AG08395 (cell line): ENCODE measurements around the gene SSR1.

Experiments used
- DNase-seq: peaks from one replicate; pipeline ENCODE4 v3.0.0; 2012; ENCODE audit warnings: mixed read lengths, low spot score

SSR1 gene

GRCh38 chr6:7238900-7239589, 74.0 kb downstream of the SSR1 start:
- peak; percentile 66 for DNase-seq

GRCh38 chr6:7238526-7238899, 74.5 kb downstream of the SSR1 start:
- DNase-seq, result no peak

DNA sequence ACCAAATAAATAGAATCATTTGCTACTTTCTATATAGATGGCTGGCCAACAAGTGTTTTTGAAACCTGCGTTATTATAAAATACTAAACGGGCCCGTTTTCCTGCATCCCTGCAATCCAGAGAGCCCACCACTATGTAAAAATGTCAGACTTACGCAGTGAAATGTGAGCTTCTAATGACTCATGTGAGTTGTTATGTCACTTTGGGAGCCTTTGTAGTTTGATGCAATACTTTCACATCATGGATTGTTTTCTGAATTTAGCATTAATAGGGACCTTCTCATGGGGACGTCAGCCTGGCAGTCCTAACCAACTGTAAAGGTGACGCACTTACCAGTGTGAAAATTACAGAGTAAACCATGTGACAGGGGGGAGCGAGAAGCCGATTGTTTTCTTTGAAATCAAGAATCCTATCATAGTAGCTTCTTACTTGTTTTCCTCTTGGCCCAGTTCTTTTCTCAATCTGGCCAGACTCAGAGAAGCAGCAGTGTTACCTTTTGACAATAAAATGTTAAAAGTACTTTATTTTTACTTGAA, 75.3 kb downstream of the SSR1 start:
- DNase-seq, result no peak

DNA sequence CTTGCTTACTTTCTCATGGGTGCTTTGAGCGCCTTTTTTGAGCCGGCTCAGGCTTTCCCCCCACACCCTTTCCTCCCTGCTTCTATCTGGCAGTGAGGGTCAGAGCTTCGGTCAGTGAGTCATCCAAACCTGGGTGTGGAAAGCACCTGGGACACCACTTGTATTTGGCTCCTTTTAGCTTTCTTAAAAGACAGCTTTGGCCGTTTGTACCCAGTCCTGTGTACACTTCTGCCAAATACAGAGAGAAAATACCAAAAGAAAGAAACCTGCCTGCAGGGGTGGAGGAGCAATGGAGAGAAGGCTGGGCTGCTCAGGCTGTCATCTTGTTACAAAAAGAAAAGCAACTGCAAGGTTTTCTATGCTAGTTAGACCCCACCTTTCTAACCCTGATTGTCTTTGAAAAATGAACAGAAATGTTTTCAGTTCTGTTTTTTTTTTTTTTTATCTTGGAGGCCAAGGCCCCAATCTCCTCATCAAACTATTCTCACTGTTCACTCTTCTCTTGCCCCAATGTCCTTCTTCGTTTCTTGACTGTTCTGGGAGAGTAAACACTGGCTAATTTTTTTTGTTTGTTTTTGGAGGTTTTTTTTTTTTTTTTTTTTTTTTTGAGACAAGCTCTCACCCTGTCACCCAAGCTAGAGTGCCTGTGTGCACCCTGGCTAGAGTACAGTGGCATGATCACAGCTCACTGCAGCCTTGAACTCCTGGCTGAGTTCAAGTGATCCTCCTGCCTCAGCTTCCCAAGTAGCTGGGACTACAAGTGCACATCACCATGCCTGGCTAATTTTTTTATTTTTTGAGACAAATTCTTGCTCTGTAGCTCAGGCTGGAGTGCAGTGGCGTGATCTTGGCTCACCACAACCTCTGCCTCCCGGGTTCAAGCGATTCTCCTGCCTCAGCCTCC, 76.4 kb downstream of the SSR1 start:
- no peak for DNase-seq

DNA sequence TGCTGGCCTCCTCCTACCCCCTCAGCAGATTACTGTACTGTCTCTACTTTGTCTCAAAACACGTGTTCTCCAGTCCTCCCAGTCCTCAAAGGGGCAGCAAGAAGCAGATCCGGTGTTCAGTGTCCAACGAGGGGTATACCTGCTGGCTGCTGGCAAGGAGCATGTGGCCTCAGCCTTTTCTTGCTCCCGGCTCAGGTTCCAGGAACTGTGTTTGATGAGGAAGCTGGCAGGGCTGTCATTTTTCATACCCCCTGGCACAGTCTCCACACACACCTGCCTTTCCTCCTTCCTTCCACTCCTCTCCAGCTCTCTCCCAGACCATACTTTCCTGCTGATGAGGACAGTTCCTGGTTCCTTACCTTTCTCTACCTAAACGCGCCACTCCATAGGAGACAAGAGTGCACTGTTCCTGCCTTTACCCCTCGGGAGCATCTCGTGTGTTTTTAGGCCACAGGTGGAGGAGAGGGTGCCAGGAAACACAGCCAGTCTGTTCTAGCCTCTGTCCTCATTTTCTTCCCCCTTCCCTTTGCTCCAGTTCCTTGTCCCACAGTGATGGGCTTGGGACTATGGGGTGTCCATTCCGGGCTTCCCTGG, 77.2 kb downstream of the SSR1 start:
- no peak for DNase-seq

GRCh38 chr6:7234547-7234946, 78.5 kb downstream of the SSR1 start:
- no peak for DNase-seq

DNA sequence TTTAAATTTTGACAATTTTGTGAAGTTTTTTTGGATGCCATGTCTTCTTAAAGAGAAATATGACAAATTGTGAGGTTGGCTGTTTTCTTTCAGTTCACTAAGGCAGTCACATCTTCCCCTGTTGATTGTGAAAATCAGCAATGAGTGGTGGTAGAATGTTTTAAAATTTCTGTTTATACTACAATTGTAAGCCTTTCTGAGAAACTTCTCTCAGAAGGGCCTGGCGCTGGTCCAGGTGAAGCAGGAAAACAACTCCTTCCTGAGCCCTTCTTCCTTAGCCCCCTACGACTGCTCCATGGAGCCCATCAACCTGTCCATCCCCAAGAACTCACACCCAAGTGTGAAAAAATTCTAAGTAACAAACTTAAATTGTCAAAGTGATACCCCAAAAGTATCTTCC, 80.6 kb downstream of the SSR1 start:
- DNase-seq, result no peak

DNA sequence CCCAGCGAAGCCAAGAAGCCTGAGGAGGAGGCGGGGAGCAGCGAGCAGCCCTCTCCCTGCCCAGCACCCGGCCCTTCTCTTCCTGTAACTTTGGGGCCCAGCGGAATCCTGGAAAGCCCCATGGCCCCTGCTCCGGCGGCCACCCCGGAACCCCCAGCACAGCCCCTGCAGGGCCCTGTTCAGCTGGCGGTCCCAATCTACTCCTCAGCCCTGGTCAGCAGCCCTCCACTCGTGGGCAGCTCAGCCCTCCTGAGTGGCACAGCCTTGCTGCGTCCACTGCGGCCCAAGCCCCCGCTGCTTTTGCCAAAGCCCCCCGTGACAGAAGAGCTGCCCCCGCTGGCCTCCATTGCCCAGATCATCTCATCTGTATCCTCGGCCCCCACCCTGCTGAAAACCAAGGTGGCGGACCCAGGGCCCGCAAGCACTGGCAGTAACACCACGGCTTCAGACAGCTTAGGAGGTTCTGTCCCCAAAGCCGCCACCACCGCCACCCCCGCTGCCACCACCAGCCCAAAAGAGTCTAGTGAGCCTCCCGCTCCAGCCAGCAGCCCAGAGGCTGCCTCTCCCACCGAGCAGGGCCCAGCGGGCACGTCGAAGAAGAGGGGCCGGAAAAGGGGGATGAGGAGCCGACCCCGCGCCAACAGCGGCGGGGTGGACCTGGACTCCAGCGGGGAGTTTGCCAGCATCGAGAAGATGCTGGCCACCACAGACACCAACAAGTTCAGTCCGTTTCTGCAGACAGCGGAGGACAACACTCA, 81.9 kb downstream of the SSR1 start:
- DNase-seq, result no peak

DNA sequence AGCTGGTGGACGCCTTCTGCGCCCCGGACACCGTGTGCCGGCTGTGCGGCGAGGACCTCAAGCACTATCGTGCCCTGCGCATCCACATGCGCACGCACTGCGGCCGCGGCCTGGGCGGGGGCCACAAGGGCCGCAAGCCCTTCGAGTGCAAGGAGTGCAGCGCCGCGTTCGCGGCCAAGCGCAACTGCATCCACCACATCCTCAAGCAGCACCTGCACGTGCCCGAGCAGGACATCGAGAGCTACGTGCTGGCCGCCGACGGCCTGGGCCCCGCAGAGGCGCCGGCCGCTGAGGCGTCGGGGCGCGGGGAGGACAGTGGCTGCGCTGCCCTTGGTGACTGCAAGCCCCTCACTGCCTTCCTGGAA, 82.7 kb downstream of the SSR1 start:
- no peak for DNase-seq

GRCh38 chr6:7229376-7230326, 83.3 kb downstream of the SSR1 start:
- no peak for DNase-seq

GRCh38 chr6:7228662-7229375, 84.2 kb downstream of the SSR1 start:
- DNase-seq, result no peak

- no peak for DNase-seq
Measured at GRCh38 chr6:7224731-7225130, 88.3 kb downstream of the SSR1 start.

DNA sequence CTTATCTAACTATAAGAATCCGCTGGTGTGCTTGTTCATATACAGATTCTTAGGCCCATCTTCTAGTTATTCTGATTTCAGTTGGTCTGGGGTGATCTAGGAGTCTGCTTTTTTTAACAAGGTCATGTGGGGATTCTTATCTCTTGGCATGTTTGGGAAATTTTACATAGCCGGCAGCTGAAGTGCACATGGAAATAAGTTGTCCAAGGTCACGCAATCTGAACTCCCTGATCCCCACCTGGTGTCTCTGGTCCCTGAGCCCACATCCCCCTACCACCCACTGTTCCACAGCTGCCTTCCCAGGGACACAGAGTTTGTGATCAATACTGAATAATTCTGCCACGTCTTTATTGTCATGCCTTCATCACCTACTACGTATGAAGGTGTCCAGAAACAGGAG, 90.8 kb downstream of the SSR1 start:
- no peak for DNase-seq

DNA sequence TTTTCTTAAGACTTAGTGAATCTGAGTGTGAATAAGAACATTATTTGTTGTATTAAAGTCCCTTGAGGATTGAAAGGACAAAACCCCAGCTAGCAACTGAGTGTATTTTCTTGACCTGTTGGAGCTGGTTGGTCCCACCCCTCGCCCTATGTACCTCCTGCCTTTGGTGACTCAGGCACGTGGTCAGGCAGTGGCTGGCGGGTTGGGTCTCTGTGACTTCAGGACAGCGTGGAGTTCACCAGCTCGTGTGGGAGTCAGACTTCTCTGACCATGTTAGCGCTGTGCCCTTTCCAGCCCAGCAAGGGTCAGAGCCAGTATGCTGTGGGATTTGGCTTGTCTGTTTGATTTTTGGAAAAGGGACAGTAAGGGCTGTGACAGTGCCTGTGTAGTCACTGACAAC, 93.7 kb downstream of the SSR1 start:
- no peak for DNase-seq

GRCh38 chr6:7218406-7218988, 94.5 kb downstream of the SSR1 start:
- DNase-seq, result no peak
